IgD-negative memory B cell (primary cell): Measurements from ENCODE around the gene HSD17B3. TPM values are rescaled to one million over a fixed set of nuclear protein-coding genes. Genes with fewer than 3 reads are reported as not detected.

ENCODE experiments used
- H3K27ac Mint-ChIP-seq, 3 donors: one replicate each; pipeline ENCODE4 v1.8.0; 2020 to 2022; ENCODE audit warnings: mild to moderate bottlenecking in 3 of 3, mixed read lengths in 3 of 3, moderate library complexity in 1 of 3
- H3K27me3 Mint-ChIP-seq: one replicate; pipeline ENCODE4 v1.8.0; 2021; ENCODE audit warnings: mixed read lengths
- H3K36me3 Mint-ChIP-seq: one replicate; pipeline ENCODE4 v1.8.0; 2020; ENCODE audit warnings: mild to moderate bottlenecking, mixed read lengths
- H3K4me1 Mint-ChIP-seq, 3 donors: one replicate each; pipeline ENCODE4 v1.8.0; 2020 to 2022; ENCODE audit warnings: mixed read lengths in 3 of 3, mild to moderate bottlenecking in 1 of 3
- H3K4me3 Mint-ChIP-seq, 4 donors: one replicate each; pipeline ENCODE4 v1.8.0; 2020 to 2022; ENCODE audit warnings: mild to moderate bottlenecking in 4 of 4, mixed read lengths in 4 of 4, moderate library complexity in 3 of 4
- H3K9me3 Mint-ChIP-seq, 3 donors: one replicate each; pipeline ENCODE4 v1.8.0; 2020 to 2021; ENCODE audit warnings: mixed read lengths in 3 of 3, mild to moderate bottlenecking in 1 of 3
- polyA plus RNA-seq: library from polyadenylated mRNA; unstranded; fragments of 300-500 nt; fragmentation: Illumina TruSeq; gene quantifications from one replicate; pipeline ENCODE4 v1.2.3, GENCODE V29; 2021

The HSD17B3 gene
- polyA plus RNA-seq, 1 donor from 2014 or later: not detected

DNA sequence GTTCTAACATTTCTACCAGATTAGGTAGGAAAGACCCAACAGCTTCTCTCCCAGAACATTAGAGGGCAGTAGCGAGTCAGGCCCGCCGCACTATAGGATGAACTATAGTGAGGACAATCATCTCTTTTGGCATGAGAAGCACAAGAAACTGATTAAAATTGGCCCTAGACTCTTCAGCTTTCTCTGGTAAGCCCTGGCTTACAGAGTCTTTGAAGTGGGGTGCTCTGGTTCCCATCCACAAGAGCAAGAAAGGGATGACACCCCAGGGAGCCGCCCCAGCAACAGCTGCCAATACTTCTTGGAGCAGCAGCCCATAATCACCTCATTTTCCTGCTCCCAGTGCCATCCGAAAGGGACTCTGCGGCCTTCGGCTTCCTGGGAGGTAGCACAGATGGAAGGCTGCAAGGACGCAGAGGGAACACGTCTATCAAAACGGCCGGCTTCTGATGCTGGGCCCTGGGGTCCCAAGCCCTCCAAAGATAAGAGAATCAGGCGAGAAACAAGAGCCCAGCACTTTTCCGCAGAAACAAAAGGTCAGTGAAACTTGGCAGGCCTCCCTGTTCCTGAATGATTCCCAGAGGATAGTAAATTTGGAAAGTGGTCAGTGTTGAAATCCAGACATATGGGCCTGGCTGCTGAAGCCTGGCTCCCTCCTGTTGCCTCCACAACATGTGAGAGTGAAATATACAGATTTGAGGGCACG, 69.3 kb downstream of the HSD17B3 start:
- H3K4me1 Mint-ChIP-seq: no peaks in the 10 kb centered on the region
- peaks cover 7% of the 10 kb centered on the region for H3K27me3 Mint-ChIP-seq
- peaks cover 0 to 5% (median 0%) of the 10 kb centered on the region in 3 donors for H3K9me3 Mint-ChIP-seq
- H3K27ac Mint-ChIP-seq: no peak overlapping the region
- no peaks in the 10 kb centered on the region for H3K36me3 Mint-ChIP-seq
- H3K4me3 Mint-ChIP-seq: no peak overlapping the region

DNA sequence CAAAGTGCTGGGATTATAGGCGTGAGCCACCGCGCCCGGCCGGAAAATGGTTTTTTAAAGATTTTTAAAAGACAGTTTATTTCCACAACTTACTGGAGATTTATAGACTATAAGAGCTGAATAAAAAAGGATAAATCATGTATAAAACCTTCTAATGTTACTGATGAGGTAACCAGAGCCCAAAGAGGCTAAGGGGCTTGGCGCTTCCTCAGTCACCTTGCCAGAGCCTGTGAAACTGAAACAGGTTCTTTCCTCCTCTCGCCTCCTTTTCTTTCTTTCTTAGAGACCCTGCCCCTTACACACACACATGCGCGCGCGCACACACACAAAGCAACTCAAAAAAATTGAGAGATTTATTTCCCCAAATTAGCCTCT, 69.8 kb downstream of the HSD17B3 start:
- Mint-ChIP-seq H3K4me3 (no peak overlapping the region), H3K9me3 (peaks cover 0 to 5% (median 0%) of the 10 kb centered on the region in 3 donors), H3K36me3 (no peaks in the 10 kb centered on the region), H3K27ac (no peak overlapping the region), H3K27me3 (peaks cover 7% of the 10 kb centered on the region), H3K4me1 (no peaks in the 10 kb centered on the region)

DNA sequence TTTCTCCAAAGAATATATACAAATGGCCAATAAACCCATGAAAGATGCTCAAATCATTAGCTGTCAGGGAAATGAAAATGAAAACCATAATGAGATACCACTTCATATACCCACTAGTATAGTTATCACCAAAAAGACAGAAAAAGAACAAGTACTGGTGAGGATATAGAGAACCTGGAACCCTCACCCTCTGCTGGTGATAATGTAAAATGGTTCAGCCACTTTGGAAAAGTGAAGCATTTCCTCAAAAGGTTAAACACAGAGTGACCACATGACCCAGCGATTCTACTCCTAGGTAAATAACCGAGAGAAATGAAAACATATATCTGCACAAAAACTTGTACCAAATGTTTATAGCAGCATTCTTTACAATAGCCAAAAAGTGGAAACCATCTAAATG, 72.0 kb downstream of the HSD17B3 start:
- Mint-ChIP-seq H3K27me3 (peaks cover 7% of the 10 kb centered on the region), H3K4me1 (no peaks in the 10 kb centered on the region), H3K27ac (no peak overlapping the region), H3K9me3 (peaks cover 0 to 5% (median 0%) of the 10 kb centered on the region in 3 donors), H3K36me3 (no peaks in the 10 kb centered on the region), H3K4me3 (no peak overlapping the region)

DNA sequence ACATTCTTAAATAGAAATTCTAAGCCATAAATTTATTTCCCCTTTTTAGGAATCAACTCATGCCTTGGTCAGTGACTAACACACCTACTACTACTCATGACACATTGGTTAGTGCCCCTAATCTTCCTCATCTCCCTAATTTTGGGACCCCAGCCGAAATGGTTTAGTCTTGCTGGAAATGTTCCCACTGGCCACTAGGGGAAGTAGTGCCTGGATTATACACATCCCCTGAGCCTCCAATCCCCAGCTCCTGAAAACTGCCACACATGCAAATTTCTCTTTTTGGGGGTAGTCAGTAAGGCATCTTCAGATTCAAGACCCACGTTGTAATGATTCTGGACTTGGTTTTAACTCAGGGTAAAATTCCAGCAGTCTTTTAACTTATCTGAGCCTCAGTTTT, 79.8 kb downstream of the HSD17B3 start:
- no peak overlapping the region for H3K4me3 Mint-ChIP-seq
- no peak overlapping the region for H3K27ac Mint-ChIP-seq
- no peaks in the 10 kb centered on the region for H3K36me3 Mint-ChIP-seq
- peaks cover 34% of the 10 kb centered on the region for H3K27me3 Mint-ChIP-seq
- H3K4me1 Mint-ChIP-seq: peaks cover 0 to 6% (median 0%) of the 10 kb centered on the region in 3 donors
- peaks cover 4 to 10% (median 10%) of the 10 kb centered on the region in 3 donors for H3K9me3 Mint-ChIP-seq

DNA sequence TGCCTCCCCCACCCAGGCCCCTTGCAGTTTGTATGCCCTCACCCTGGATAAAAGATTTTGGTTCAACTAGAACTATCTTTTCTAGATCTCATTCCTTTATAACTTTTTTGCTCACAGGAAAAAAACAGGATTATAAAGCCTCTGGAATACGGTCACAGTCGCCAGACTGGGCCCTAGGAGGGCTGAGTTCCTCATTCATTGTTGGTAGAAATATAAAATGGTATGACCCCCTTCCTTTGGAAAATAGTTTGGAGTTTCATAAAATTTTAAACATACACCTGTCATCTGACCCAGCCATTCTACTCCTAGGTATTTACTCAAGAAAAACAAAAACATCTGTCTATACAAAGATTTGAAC, 82.1 kb downstream of the HSD17B3 start:
- H3K4me3 Mint-ChIP-seq: peak overlapping the region in 1 of 4 donors; percentile 65
- H3K27ac Mint-ChIP-seq: no peak overlapping the region

DNA sequence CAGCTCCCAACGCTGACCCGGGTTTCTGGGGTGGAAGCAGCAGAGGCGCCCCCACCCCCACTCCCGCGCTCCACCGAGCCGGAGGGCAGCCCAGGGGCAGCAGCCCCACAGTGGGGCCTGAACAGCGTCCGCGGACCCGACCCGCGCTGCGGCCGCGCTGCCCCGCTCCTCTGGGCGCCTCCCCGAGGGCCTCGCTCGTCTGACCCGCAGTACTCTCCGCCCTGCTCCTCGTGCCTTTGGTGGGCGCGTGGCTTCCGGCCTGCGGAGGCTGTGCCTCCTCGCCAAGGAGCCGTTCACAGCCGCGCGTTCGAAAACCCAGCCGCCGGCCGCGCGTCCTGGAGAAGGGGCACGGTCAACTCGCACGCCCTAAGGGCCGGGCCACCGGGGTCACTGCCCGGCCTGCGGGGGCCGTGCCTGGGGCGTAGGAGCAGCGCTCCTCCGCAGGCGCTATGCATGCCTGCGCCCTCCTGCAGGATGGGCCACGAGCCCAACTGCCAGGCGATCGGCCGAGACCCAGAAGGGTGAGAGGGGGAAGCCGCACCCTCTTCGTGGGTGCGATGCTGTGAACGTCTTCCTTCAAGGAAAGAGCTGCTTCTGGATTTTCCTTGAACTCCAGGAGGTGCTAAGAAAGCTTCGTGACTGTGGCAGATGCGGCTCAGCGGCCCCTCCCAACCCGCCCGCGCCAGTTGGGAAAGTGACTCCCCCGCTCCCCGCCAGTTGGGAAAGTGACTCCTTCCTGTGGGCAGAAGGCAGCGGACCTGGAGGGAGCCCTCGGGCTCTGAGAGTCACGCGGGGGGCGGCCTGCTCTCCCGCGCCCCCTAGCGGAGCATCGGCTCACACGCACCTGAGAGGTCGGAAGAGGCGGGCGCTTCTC, 82.7 kb downstream of the HSD17B3 start:
- peaks cover 4 to 8% (median 7%) of the 10 kb centered on the region in 3 donors for H3K9me3 Mint-ChIP-seq
- H3K36me3 Mint-ChIP-seq: no peaks in the 10 kb centered on the region
- H3K27ac Mint-ChIP-seq: no peak overlapping the region
- peaks cover 44% of the 10 kb centered on the region for H3K27me3 Mint-ChIP-seq
- H3K4me3 Mint-ChIP-seq: peak overlapping the region in 1 of 4 donors; percentile 16
- H3K4me1 Mint-ChIP-seq: peaks cover 0 to 6% (median 0%) of the 10 kb centered on the region in 3 donors

More for the DNA sequence above, 82.1 kb downstream of the HSD17B3 start:
- Mint-ChIP-seq H3K4me1 (peaks cover 0 to 6% (median 0%) of the 10 kb centered on the region in 3 donors), H3K9me3 (peaks cover 4 to 10% (median 10%) of the 10 kb centered on the region in 3 donors), H3K36me3 (no peaks in the 10 kb centered on the region), H3K27me3 (peaks cover 45% of the 10 kb centered on the region)

DNA sequence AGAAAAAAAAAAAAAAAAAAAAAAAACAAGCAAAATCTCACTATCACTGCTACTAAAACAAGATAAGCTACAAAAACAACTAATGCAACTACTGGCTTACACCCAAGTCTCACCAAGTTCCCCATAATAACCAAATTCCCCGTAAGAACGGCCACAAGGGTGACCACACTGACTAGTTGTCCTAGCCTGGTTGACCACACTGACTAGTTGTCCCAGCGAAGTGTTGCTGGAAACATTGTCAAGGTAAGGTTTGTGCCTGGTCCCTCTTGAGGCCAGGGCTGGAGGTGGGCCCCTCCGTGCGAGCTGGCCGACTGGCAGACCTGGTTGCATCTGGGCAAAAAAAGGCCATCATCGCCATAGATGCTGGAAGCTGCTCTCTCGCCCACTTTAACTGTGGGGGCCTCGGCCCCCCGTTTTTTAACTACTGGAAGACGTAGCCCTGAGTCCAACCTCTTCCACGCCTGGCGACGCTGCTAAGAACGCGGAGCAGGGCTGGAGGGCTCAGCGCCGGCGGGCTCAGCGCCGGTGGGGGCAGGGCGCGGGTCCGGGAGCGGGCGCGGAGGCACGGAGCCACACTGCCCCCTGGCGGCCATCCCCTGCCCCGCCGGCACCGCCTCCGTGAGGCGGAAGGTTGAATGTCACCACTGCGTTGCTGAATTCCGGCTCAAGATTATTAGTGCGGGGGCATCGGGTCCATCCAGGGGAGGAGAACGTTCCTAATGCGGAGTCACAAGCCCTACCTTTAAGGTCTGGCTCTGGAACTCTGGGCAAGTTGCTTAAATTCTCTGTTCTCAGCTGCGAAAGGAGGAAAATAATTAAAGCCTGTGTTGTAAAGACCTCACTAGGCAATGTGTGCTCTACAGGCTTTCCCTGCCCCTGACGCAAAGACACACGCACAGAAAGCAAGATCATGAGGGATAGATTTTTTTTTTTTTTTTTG, 84.0 kb downstream of the HSD17B3 start:
- H3K27me3 Mint-ChIP-seq: peaks cover 42% of the 10 kb centered on the region
- peak overlapping the region in 1 of 3 donors; percentile 71 for H3K27ac Mint-ChIP-seq
- no peaks in the 10 kb centered on the region for H3K36me3 Mint-ChIP-seq
- peaks cover 0 to 2% (median 0%) of the 10 kb centered on the region in 3 donors for H3K9me3 Mint-ChIP-seq
- peak overlapping the region in 3 of 4 donors; percentile 58 to 90 (median 71) for H3K4me3 Mint-ChIP-seq
- H3K4me1 Mint-ChIP-seq: peaks cover 0 to 6% (median 0%) of the 10 kb centered on the region in 3 donors

DNA sequence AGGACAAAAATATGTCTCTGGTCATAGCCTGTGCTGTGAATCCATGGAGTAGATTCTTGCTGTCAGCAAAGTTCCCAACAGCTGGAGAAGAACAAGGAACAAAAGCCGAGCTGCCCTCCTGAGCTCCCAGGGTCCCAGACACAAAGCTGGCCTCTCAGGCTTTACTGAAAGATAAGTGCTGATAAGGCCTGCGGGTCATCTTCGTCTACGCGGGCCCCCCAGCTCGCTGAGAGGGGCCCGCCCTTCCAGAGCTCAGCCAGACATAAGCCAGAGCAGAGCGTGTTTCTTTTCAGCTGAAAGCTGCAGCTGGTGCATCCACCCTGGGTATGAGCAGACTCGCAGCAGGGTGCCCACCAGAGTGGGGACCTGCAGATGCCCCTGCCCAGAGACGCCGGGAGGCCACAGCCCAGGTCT, 84.7 kb downstream of the HSD17B3 start:
- Mint-ChIP-seq H3K36me3 (no peaks in the 10 kb centered on the region), H3K4me3 (peak overlapping the region in 2 of 4 donors; percentile 65 to 71), H3K9me3 (peaks cover 0 to 2% (median 0%) of the 10 kb centered on the region in 3 donors), H3K27me3 (peaks cover 39% of the 10 kb centered on the region), H3K4me1 (peaks cover 0 to 6% (median 0%) of the 10 kb centered on the region in 3 donors), H3K27ac (no peak overlapping the region)

DNA sequence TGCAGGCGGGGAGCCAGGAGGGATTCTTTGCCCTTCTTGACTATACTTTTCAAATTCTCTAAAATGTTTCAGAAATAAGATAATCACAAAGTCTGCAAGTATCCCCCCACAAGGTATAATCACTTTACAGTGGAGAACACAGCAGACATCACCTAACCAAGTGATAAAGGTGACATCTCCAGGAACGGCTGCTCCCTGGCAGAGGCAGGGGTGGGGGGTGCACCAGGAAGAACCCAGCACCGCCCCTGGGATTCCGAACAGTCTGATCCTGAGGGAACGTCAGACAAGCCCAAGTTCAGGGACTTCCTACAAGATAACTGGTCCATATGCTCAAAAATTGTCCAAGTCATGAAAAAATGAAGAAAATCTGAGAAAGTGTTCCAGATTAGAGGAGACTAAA, 85.4 kb downstream of the HSD17B3 start:
- peaks cover 0 to 6% (median 0%) of the 10 kb centered on the region in 3 donors for H3K4me1 Mint-ChIP-seq
- H3K4me3 Mint-ChIP-seq: no peak overlapping the region
- H3K27ac Mint-ChIP-seq: no peak overlapping the region
- peaks cover 0 to 2% (median 0%) of the 10 kb centered on the region in 3 donors for H3K9me3 Mint-ChIP-seq
- H3K36me3 Mint-ChIP-seq: no peaks in the 10 kb centered on the region
- peaks cover 36% of the 10 kb centered on the region for H3K27me3 Mint-ChIP-seq

DNA sequence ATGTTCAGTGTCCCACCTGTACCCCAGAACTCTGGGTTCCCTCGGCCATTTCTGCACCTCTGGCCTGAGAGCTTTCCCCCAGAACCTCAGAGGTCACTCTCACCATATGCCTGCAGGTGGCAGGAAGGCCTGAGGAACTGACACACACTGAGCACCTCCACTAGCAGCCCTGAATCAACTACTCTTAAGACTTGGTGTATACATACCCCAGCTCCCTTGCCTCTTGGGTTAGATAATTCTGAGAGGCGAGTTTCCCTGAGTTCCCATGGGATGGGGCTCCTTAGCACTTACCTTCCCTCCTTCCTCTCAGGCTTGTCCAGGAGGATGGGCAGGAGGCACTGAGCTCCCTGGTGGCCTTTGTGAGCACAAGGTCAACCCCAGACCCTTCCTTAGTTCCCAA, 86.1 kb downstream of the HSD17B3 start:
- Mint-ChIP-seq H3K4me1 (peaks cover 0 to 6% (median 0%) of the 10 kb centered on the region in 3 donors), H3K27ac (no peak overlapping the region), H3K36me3 (no peaks in the 10 kb centered on the region), H3K4me3 (no peak overlapping the region), H3K9me3 (peaks cover 0 to 2% (median 0%) of the 10 kb centered on the region in 3 donors), H3K27me3 (peaks cover 36% of the 10 kb centered on the region)

DNA sequence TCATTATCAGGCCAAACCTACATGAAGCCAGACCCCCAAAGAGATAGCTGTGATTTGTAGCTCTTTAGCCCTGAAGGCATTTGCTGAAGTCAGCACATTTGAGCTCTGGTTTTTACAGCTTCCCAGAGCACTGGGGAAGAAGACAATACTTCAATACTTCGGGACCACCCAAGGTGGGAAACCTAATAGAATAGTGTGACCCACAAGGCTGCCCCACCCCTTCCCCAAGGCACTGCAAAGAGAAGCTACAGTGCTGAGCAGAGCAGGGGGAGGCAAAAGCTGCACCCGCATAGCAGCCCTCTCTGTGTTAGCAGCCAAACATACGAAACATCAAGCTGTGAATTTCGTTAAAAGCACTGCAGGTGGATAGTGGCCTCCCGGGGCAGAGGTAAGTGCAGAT, 87.3 kb downstream of the HSD17B3 start:
- H3K27me3 Mint-ChIP-seq: peaks cover 28% of the 10 kb centered on the region
- H3K27ac Mint-ChIP-seq: no peak overlapping the region
- peaks cover 0 to 2% (median 0%) of the 10 kb centered on the region in 3 donors for H3K9me3 Mint-ChIP-seq
- H3K36me3 Mint-ChIP-seq: no peaks in the 10 kb centered on the region
- H3K4me3 Mint-ChIP-seq: no peak overlapping the region
- peaks cover 0 to 6% (median 0%) of the 10 kb centered on the region in 3 donors for H3K4me1 Mint-ChIP-seq

DNA sequence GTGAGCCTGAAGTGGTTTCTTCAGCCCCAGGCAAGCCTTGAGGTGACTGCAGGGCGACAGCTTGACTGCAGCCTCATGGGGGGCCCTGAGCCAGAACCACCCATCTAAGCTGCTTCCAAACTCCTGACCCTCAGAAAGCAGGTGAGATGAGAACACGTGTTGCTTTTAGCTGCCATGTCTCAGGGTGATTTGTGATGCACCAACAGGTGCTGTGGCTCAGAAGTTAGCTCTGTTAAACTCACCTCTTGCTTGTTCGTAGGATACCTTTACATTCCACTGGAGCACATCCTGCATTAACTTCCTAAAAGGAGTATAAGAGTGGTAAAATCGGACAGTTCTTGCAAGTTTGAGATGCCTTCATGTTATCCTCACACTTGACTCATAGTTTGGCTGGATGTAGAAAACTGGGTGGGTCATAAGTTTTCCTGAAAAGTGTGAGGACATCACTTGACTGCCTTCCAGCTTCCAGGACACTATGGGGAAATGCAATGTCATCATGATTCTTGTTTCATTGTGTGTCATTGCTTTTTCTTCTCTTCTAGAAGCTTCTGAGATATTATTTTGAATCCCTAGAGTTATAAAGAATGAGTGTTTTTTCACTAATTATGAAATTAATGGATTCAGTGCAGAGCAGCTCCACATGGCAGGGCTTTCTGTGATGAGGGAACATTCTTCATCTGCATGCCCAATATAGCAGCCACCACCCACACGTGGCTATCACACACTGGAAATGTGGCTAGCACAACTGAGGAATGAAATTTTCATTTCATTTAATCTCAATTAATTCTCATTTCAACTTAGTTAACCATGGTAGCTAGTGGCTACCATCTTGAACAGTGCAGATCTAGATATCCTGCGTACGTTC, 92.3 kb downstream of the HSD17B3 start:
- Mint-ChIP-seq H3K36me3 (no peaks in the 10 kb centered on the region), H3K4me3 (no peak overlapping the region), H3K27ac (peak overlapping the region in 1 of 3 donors; percentile 13), H3K4me1 (no peaks in the 10 kb centered on the region), H3K9me3 (no peaks in the 10 kb centered on the region), H3K27me3 (peaks cover 8% of the 10 kb centered on the region)

DNA sequence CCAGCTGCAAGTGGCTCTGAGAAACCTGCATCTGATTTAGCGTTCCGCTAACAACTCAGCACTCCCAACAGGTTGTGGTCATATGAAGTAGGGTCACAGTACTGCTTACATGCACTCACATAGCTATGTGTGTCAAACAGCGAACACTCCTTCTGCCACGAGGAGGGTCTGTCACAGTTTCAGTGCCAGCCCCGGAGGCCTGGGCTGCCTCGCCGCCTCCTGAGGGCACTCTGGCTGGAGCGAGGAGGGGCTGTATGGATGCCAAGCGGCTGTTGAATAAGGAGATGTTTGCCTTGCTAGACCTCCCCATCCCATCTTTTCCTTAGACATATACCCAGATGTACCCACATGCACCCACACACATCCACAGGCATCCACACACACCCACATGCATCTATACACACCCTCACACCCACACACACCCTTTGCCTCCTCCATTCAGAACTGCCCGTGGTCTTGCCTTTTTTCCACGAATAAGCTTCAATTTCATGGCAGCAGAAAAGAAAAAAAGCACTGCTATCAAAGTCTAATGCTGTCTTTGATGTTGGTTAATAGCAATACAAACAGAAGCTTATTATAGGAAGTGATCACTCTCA, 95.7 kb downstream of the HSD17B3 start:
- no peaks in the 10 kb centered on the region for H3K36me3 Mint-ChIP-seq
- H3K4me1 Mint-ChIP-seq: no peaks in the 10 kb centered on the region
- peaks cover 3% of the 10 kb centered on the region for H3K27me3 Mint-ChIP-seq
- H3K4me3 Mint-ChIP-seq: no peak overlapping the region
- peaks cover 0 to 2% (median 0%) of the 10 kb centered on the region in 3 donors for H3K9me3 Mint-ChIP-seq
- H3K27ac Mint-ChIP-seq: no peak overlapping the region
